ENCODE data around the gene CAMK2N1. TPM values are rescaled to one million over a fixed set of nuclear protein-coding genes. Genes with fewer than 3 reads are reported as not detected.

Gene CAMK2N1
- total and polyA plus RNA-seq, 10 of the 15 experiments (the other 5 are each of a cell fraction or from before 2014, with no cell fraction given), result 0.23 TPM; not detected in 9

DNA sequence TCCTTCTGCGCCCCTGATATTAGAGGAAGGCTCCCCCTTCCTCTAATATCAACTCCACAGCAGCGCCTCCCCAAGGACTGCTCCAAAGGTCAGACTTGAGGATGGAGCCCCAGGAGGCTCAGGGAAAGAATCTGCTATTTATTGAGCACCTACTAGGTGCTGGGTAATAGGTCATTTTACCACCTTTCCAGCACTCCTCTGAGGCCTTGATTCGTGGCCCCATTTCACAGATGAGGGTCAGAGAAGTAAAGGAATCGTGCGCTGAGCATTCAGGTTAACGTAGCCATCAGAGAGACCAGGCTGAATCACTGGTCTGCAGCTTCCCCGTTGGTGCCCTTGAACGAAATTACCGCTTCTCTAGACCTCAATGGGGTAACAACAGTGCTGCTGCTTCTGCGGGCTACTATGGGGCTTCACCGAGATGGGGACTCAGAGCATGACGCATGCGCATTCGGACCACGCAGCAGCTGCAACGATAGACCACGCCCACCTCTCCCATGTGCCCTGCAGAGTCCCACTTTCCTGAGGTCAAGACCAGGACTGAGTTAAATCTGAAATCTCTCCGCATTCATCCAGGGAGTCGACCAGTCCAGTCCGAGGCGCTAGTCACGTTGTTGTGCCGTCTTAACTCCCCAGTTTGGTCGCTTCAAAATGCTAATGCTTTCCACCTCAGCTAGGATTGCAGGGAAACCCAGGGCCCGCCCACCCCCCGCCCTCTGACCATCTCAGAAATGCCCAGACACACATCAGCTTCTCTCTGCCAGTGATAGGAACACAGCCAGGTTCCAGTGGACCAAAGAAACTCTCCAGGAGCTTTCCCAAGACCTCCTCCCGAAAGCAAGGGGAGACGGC lies 12.9 kb downstream of the CAMK2N1 start:
- Histone ChIP-seq H3K4me1 (ENCODE audit: control insufficient read depth, insufficient read depth, low read length) (no peaks in the 10 kb centered on the region), H3K27ac (ENCODE audit: control insufficient read depth, insufficient read depth) (no peak overlapping the region), H2AFZ (ENCODE audit: control insufficient read depth, low read depth, low read length) (no peak overlapping the region), H3K4me3 (no peak overlapping the region), H3K79me2 (ENCODE audit: control insufficient read depth, insufficient read depth, low read length) (no peaks in the 10 kb centered on the region), H3K9me3 (replicated peaks; ENCODE audit: control insufficient read depth, insufficient read depth, low read length) (no peaks in the 10 kb centered on the region), H3K36me3 (ENCODE audit: control insufficient read depth in 2 of 2, insufficient read depth in 2 of 2, low read length in 1 of 2) (no peaks in the 10 kb centered on the region), H4K20me1 (ENCODE audit: control insufficient read depth, insufficient read depth) (no peaks in the 10 kb centered on the region), H3K27me3 (replicated peaks in 1 of 2; ENCODE audit: control insufficient read depth in 2 of 2, insufficient read depth in 2 of 2, low read length in 1 of 2) (peaks cover 3 to 8% of the 10 kb centered on the region in 2 experiments), H3K4me2 (ENCODE audit: control insufficient read depth, insufficient read depth) (no peak overlapping the region), H3K9ac (ENCODE audit: control insufficient read depth, insufficient read depth, low read length) (no peak overlapping the region)
- ChIA-PET RAD21 (ENCODE audit: unreplicated experiment) (no interaction called here), POLR2A (no interaction called here), CTCF (interaction anchor here (0.5 kb wide), 1 partner anchor 775 kb away, joined by 3 read pairs; no protein-coding TSS in a partner anchor), SMC1A (ENCODE audit: uncharacterized antibody, unreplicated experiment) (no interaction called here)
- in situ Hi-C loops (cut with MboI) (no loop called here), intact Hi-C loops (cut with micrococcal nuclease; ENCODE audit: unreplicated experiment) (no loop called here)
- FAIRE-seq, result no peak
- ATAC-seq, result peak; percentile 64
- no TSS peak for BruUV-seq (replicated peaks)
- DNase-seq (ENCODE audit: low read depth, low spot score), result peak; percentile 7
- WGBS (ENCODE audit: insufficient coverage, insufficient replicate concordance, low lambda C conversion rate, missing lambda C conversion rate), result 21% methylated on average over 28 of the region's 28 CpGs
- TF ChIP-seq STAT3 (IDR thresholded peaks at IDR 0.05; ENCODE audit: low read depth, low read length) (no peak), SKIL (IDR thresholded peaks at IDR 0.05; ENCODE audit: low read depth, poor library complexity, severe bottlenecking) (no peak), SUPT20H (IDR thresholded peaks at IDR 0.05; ENCODE audit: borderline replicate concordance, control insufficient read depth, low read depth, low read length) (no peak), RBBP5 (conservative IDR thresholded peaks at IDR 0.05) (no peak), CREB1 (IDR thresholded peaks at IDR 0.05; ENCODE audit: low read depth) (no peak), POLR2AphosphoS2 (IDR thresholded peaks at IDR 0.05; ENCODE audit: low read depth, low read length) (no peak), BMI1 (IDR thresholded peaks at IDR 0.05; ENCODE audit: borderline replicate concordance) (no peak), KAT2A (conservative IDR thresholded peaks at IDR 0.05; ENCODE audit: control insufficient read depth, low read depth, low read length) (no peak), TCF12 (IDR thresholded peaks at IDR 0.05; ENCODE audit: low read depth, low read length) (no peak), IKZF1 (conservative IDR thresholded peaks at IDR 0.05) (no peak), MAX (IDR thresholded peaks at IDR 0.05; ENCODE audit: low read depth, low read length) (no peak), SMAD5 (IDR thresholded peaks at IDR 0.05; ENCODE audit: low read depth) (no peak), NR2C1 (IDR thresholded peaks at IDR 0.05) (no peak), NFYB (IDR thresholded peaks at IDR 0.05; ENCODE audit: insufficient read depth, low read depth, low read length) (no peak), FOS (IDR thresholded peaks at IDR 0.05; ENCODE audit: borderline replicate concordance, extremely low read depth, insufficient read length) (no peak)
- TF ChIP-seq, protein P1, sequence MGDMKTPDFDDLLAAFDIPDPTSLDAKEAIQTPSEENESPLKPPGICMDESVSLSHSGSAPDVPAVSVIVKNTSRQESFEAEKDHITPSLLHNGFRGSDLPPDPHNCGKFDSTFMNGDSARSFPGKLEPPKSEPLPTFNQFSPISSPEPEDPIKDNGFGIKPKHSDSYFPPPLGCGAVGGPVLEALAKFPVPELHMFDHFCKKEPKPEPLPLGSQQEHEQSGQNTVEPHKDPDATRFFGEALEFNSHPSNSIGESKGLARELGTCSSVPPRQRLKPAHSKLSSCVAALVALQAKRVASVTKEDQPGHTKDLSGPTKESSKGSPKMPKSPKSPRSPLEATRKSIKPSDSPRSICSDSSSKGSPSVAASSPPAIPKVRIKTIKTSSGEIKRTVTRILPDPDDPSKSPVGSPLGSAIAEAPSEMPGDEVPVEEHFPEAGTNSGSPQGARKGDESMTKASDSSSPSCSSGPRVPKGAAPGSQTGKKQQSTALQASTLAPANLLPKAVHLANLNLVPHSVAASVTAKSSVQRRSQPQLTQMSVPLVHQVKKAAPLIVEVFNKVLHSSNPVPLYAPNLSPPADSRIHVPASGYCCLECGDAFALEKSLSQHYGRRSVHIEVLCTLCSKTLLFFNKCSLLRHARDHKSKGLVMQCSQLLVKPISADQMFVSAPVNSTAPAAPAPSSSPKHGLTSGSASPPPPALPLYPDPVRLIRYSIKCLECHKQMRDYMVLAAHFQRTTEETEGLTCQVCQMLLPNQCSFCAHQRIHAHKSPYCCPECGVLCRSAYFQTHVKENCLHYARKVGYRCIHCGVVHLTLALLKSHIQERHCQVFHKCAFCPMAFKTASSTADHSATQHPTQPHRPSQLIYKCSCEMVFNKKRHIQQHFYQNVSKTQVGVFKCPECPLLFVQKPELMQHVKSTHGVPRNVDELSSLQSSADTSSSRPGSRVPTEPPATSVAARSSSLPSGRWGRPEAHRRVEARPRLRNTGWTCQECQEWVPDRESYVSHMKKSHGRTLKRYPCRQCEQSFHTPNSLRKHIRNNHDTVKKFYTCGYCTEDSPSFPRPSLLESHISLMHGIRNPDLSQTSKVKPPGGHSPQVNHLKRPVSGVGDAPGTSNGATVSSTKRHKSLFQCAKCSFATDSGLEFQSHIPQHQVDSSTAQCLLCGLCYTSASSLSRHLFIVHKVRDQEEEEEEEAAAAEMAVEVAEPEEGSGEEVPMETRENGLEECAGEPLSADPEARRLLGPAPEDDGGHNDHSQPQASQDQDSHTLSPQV (IDR thresholded peaks at IDR 0.05), result no peak
- TF ChIP-seq, protein P2, sequence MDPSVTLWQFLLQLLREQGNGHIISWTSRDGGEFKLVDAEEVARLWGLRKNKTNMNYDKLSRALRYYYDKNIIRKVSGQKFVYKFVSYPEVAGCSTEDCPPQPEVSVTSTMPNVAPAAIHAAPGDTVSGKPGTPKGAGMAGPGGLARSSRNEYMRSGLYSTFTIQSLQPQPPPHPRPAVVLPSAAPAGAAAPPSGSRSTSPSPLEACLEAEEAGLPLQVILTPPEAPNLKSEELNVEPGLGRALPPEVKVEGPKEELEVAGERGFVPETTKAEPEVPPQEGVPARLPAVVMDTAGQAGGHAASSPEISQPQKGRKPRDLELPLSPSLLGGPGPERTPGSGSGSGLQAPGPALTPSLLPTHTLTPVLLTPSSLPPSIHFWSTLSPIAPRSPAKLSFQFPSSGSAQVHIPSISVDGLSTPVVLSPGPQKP (IDR thresholded peaks at IDR 0.05; ENCODE audit: low read depth, low read length), result no peak
